Esophagus (tissue), 2 donors: ENCODE measurements around the gene GPRC5C. TPM values are rescaled to one million over a fixed set of nuclear protein-coding genes. Genes with fewer than 3 reads are reported as not detected.

Experiments
- H3K27ac ChIP-seq, 2 donors: one replicate each; pipeline ENCODE4 v1.5.1; 2013; ENCODE audit warnings: low read depth in 2 of 2, mild to moderate bottlenecking in 2 of 2, inconsistent platforms in 1 of 2, low read length in 1 of 2, moderate library complexity in 1 of 2
- H3K27me3 ChIP-seq, 2 donors: one replicate each; pipeline ENCODE4 v1.6.1; 2013; ENCODE audit warnings: low read length in 2 of 2, control low read depth in 1 of 2, mild to moderate bottlenecking in 1 of 2; ENCODE audit not compliant: insufficient read depth in 2 of 2, control insufficient read depth in 1 of 2
- H3K36me3 ChIP-seq, 2 donors: one replicate each; pipeline ENCODE4 v1.6.1; 2013; ENCODE audit warnings: low read length in 1 of 2; ENCODE audit not compliant: control insufficient read depth in 2 of 2, insufficient read depth in 2 of 2
- H3K4me1 ChIP-seq, 2 donors: one replicate each; pipeline ENCODE4 v1.6.1; 2013; ENCODE audit warnings: low read length in 1 of 2; ENCODE audit not compliant: control insufficient read depth in 2 of 2, insufficient read depth in 2 of 2
- H3K4me3 ChIP-seq, 2 donors: one replicate each; pipeline ENCODE4 v1.5.1; 2013; ENCODE audit warnings: low read length in 2 of 2, mild to moderate bottlenecking in 2 of 2, low read depth in 1 of 2, moderate library complexity in 1 of 2
- H3K9me3 ChIP-seq, 2 donors: one replicate each; pipeline ENCODE4 v1.6.1; 2013; ENCODE audit warnings: mild to moderate bottlenecking in 2 of 2, low read depth in 1 of 2, low read length in 1 of 2, moderate library complexity in 1 of 2; ENCODE audit not compliant: control insufficient read depth in 2 of 2, insufficient read depth in 1 of 2
- WGBS, 2 donors: extraction: QIAGEN DNeasy Blood & Tissue Kit; methylation state at CpG; one replicate each; pipeline ENCODE4 v1.1.7; 2013; 5-methylcytosine and 5-hydroxymethylcytosine counted together
- polyA plus RNA-seq, 2 donors: library from polyadenylated mRNA; stranded (reverse); fragments of 200-250 nt; gene quantifications; one replicate each; pipeline ENCODE4 v1.2.3, GENCODE V29; 2013
- donor health status: healthy with polysubstance abuse.
- donor health status: Bipolar disorder and iron deficiency.

GPRC5C gene
- polyA plus RNA-seq, 2 donors = 6.7 to 8.8 TPM

- 84 to 87% methylated on average over 11 of the region's 11 CpGs for WGBS, 2 donors
- Histone ChIP-seq H3K9me3 (peaks cover 0 to 2% of the 10 kb centered on the region in 2 donors), H3K27ac (no peak overlapping the region), H3K4me1 (no peaks in the 10 kb centered on the region), H3K36me3 (no peaks in the 10 kb centered on the region), H3K27me3 (peaks cover 0 to 3% of the 10 kb centered on the region in 2 donors), H3K4me3 (no peak overlapping the region)
Observed at GRCh38 chr17:74390680-74391653, 40.9 kb upstream of the GPRC5C start.

GRCh38 chr17:74391771-74392170 is 40.1 kb upstream of the GPRC5C start:
- Histone ChIP-seq H3K36me3 (no peaks in the 10 kb centered on the region), H3K27me3 (peaks cover 0 to 3% of the 10 kb centered on the region in 2 donors), H3K27ac (no peak overlapping the region), H3K4me1 (no peaks in the 10 kb centered on the region), H3K9me3 (peaks cover 0 to 2% of the 10 kb centered on the region in 2 donors), H3K4me3 (no peak overlapping the region)
- WGBS, 2 donors = 67 to 68% methylated on average over 5 of the region's 5 CpGs

- Histone ChIP-seq H3K36me3 (no peaks in the 10 kb centered on the region), H3K27me3 (no peaks in the 10 kb centered on the region), H3K4me3 (no peak overlapping the region), H3K4me1 (no peaks in the 10 kb centered on the region), H3K9me3 (peaks cover 0 to 2% of the 10 kb centered on the region in 2 donors), H3K27ac (no peak overlapping the region)
- WGBS, 2 donors = 57 to 69% methylated on average over 5 of the region's 5 CpGs
Observed at GRCh38 chr17:74392848-74393247, 39.0 kb upstream of the GPRC5C start.

GRCh38 chr17:74393346-74393942 is 38.4 kb upstream of the GPRC5C start:
- no peaks in the 10 kb centered on the region for H3K36me3 ChIP-seq
- 54 to 70% methylated on average over 6 of the region's 6 CpGs for WGBS, 2 donors
- H3K4me3 ChIP-seq = no peak overlapping the region
- no peaks in the 10 kb centered on the region for H3K27me3 ChIP-seq
- H3K4me1 ChIP-seq = no peaks in the 10 kb centered on the region
- H3K9me3 ChIP-seq = peaks cover 0 to 2% of the 10 kb centered on the region in 2 donors
- H3K27ac ChIP-seq = no peak overlapping the region

GRCh38 chr17:74394275-74394950 is 37.5 kb upstream of the GPRC5C start:
- 88 to 89% methylated on average over 12 of the region's 12 CpGs for WGBS, 2 donors
- Histone ChIP-seq H3K27me3 (no peaks in the 10 kb centered on the region), H3K9me3 (peaks cover 0 to 2% of the 10 kb centered on the region in 2 donors), H3K27ac (no peak overlapping the region), H3K4me3 (no peak overlapping the region), H3K4me1 (no peaks in the 10 kb centered on the region), H3K36me3 (no peaks in the 10 kb centered on the region)

GRCh38 chr17:74394977-74395376 is 36.9 kb upstream of the GPRC5C start:
- no peaks in the 10 kb centered on the region for H3K4me1 ChIP-seq
- H3K36me3 ChIP-seq = no peaks in the 10 kb centered on the region
- H3K27ac ChIP-seq = no peak overlapping the region
- peaks cover 0 to 2% of the 10 kb centered on the region in 2 donors for H3K9me3 ChIP-seq
- H3K27me3 ChIP-seq = no peaks in the 10 kb centered on the region
- H3K4me3 ChIP-seq = no peak overlapping the region
- 68 to 87% methylated on average over 7 of the region's 7 CpGs for WGBS, 2 donors

GRCh38 chr17:74396567-74396966 is 35.3 kb upstream of the GPRC5C start:
- Histone ChIP-seq H3K4me1 (no peaks in the 10 kb centered on the region), H3K4me3 (no peak overlapping the region)
- WGBS, 2 donors = 87 to 89% methylated on average over 4 of the region's 4 CpGs

GRCh38 chr17:74402048-74402447 is 29.8 kb upstream of the GPRC5C start:
- H3K9me3 ChIP-seq = no peaks in the 10 kb centered on the region
- 90 to 91% methylated on average over 7 of the region's 7 CpGs for WGBS, 2 donors
- no peak overlapping the region for H3K4me3 ChIP-seq
- no peak overlapping the region for H3K27ac ChIP-seq
- H3K36me3 ChIP-seq = no peaks in the 10 kb centered on the region
- no peaks in the 10 kb centered on the region for H3K4me1 ChIP-seq
- H3K27me3 ChIP-seq = no peaks in the 10 kb centered on the region

More at GRCh38 chr17:74396567-74396966, 35.3 kb upstream of the GPRC5C start:
- peaks cover 0 to 2% of the 10 kb centered on the region in 2 donors for H3K9me3 ChIP-seq
- no peaks in the 10 kb centered on the region for H3K36me3 ChIP-seq
- no peak overlapping the region for H3K27ac ChIP-seq
- no peaks in the 10 kb centered on the region for H3K27me3 ChIP-seq

GRCh38 chr17:74403512-74404137 is 28.3 kb upstream of the GPRC5C start:
- no peak overlapping the region for H3K27ac ChIP-seq
- no peaks in the 10 kb centered on the region for H3K27me3 ChIP-seq
- H3K4me1 ChIP-seq = peaks cover 0 to 6% of the 10 kb centered on the region in 2 donors
- H3K9me3 ChIP-seq = no peaks in the 10 kb centered on the region
- no peak overlapping the region for H3K4me3 ChIP-seq
- WGBS, 2 donors = 72 to 73% methylated on average over 12 of the region's 12 CpGs
- H3K36me3 ChIP-seq = no peaks in the 10 kb centered on the region
